HPDE6-E6E7 (cell line): ENCODE measurements around the gene THUMPD3.
A peak's percentile ranks its signal among the peaks of the same experiment; 100 is the strongest.

Experiments used
- DNase-seq: peaks from one replicate; pipeline ENCODE4 v3.0.0; 2011; ENCODE audit warnings: missing footprints; ENCODE audit errors: extremely low spot score

THUMPD3 gene

GRCh38 chr3:9352917-9353752 is 9.7 kb upstream of the THUMPD3 start:
- peak; percentile 14 for DNase-seq

GRCh38 chr3:9361691-9362388 is 1.0 kb upstream of the THUMPD3 start:
- DNase-seq, result no peak

DNA sequence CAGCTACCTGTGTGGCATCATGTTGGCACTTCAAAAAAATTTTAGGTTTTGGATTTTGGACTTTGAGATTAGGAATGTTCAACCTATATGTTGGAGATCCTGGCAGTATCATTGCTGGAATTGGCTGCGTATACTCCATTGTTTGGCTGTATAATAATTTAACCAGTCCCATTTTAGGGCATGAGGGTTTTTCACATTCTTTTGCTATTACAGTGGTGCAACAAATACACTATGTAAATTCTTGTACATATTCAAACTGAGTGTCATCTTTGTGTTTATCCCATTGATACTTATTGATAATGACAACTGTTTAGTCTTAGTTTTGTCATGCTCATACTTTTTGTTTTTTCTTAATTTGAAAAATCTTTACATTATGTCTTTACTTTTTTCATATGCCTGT is 6.7 kb downstream of the THUMPD3 start:
- no peak for DNase-seq

GRCh38 chr3:9373465-9373864 is 10.6 kb downstream of the THUMPD3 start:
- no peak for DNase-seq

GRCh38 chr3:9377981-9378380 is 15.1 kb downstream of the THUMPD3 start:
- no peak for DNase-seq

GRCh38 chr3:9379327-9379726 is 16.5 kb downstream of the THUMPD3 start:
- DNase-seq, result no peak

GRCh38 chr3:9380014-9380413 is 17.2 kb downstream of the THUMPD3 start:
- no peak for DNase-seq

GRCh38 chr3:9384141-9384828 is 21.4 kb downstream of the THUMPD3 start:
- DNase-seq, result no peak

- DNase-seq, result no peak
These were observed 22.6 kb downstream of the THUMPD3 start for GRCh38 chr3:9385187-9386077.

GRCh38 chr3:9386078-9386459 is 23.2 kb downstream of the THUMPD3 start:
- DNase-seq, result no peak

DNA sequence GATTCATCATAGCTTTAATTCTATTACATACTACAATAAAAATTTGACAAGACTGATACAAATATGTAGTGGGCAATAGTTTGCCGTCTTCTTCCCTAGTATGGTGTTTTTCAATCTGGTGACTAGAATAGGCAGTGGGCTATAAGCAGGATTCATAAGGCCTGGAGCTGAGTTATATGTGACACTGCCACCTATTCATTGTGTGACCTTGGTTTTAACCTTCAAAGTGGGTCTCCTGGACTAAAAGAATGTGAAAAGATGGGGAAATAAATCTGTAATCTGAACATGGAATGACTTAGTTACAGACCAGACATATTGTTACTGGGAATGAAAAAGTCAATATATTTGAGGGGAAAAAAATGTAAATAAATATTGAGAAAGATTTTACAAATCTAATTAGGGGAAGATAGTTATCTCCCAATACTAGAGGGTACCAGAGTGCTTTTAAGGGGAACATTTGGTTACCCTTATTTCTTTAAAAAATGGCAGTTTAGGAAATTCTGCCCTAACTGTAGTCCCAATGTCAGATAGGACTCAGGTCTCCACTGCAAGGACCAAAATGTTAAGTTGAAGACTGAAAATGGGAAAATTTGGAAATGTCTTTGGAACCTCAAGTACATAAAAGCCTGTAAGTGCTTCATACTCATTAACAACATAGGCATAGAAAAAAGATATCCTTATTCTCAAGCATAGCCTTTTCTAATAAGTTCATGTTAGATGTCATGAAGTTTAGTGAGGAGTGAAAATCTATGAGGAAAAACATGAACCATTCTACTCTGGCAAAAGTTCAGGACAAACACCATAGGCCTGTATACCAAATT is 23.9 kb downstream of the THUMPD3 start:
- DNase-seq, result no peak

- DNase-seq, result no peak
These were observed 24.4 kb downstream of the THUMPD3 start for GRCh38 chr3:9387322-9387655.

GRCh38 chr3:9388142-9388541 is 25.3 kb downstream of the THUMPD3 start:
- no peak for DNase-seq

GRCh38 chr3:9388562-9389272 is 25.9 kb downstream of the THUMPD3 start:
- no peak for DNase-seq

- DNase-seq, result no peak
These were observed 27.5 kb downstream of the THUMPD3 start for GRCh38 chr3:9390265-9390888.

DNA sequence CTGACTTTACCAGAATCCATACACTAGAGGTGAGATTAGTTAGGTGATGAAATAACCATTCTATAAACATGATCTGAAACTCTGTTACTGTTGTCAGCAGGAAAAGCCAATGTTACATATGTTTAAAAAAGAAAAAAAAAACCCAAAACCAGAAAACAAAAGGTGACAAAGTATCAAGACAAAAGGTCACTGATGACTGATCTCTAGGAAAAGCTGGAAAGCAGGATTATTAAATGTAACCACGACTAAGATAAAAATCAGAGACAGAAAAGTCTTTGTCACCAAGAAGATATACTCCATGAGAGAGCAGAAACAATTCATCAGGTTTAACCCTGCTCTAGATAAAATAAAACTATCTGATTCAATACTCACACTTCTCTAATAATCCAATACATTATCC is 29.2 kb downstream of the THUMPD3 start:
- DNase-seq, result no peak

DNA sequence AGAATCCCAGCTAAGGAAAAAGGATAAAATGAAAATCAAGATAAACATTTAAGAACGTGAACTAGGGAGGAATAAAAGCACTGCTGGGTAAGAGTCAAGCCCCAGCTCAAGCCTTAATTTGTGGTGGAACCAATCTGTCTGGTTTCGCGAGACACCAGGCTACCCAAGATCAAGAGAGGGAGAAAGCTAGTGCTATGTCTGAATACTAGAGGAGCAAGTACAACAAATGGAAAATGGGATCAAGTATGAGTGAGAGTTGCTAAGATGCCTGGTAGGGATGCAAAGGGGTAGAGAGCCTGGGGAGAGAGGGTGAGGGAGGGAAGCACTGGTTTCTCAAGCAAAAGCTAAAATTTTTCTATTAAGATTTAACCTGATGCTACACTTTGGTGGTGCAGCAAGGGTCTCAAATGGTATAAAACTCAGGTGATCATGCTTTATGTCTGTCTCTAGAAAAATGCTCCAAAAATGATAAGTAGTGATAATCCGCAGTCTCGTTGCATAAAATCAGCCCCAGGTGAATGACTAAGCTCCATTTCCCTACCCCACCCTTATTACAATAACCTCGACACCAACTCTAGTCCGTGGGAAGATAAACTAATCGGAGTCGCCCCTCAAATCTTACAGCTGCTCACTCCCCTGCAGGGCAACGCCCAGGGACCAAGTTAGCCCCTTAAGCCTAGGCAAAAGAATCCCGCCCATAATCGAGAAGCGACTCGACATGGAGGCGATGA is 32.9 kb downstream of the THUMPD3 start:
- no peak for DNase-seq

- DNase-seq, result peak; percentile 28
These were observed 33.4 kb downstream of the THUMPD3 start for GRCh38 chr3:9396301-9396631.

DNA sequence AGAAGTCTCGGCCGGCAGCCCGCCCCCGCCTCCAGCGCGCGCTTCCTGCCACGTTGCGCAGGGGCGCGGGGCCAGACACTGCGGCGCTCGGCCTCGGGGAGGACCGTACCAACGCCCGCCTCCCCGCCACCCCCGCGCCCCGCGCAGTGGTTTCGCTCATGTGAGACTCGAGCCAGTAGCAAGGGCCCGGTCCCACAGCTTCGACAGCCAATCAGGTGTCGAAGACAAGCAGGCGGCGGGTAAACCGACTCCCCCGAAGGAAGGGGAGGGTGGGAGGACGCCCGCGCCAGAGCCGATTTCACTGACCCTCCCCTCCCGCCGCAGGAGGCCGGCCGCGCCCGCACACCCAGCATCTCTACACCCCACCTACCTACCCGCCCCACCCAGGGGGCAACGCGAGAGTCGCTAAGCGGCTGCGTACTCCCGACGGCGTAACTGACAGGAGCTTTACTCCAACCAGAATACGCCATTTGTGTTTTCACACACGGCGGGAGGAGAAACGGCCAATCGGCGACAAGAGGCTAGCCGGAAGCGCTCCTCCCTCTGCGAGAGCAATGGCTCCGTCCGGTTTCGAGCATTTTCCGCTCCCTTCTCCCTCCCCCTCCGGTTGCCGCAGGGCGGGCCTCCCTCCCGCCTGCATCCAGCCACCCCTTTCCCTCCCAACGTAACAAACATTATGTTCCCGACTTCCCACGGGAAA is 33.9 kb downstream of the THUMPD3 start:
- DNase-seq, result peak; percentile 41
